ENCODE measurements around the gene HOXA9. TPM values are rescaled to one million over a fixed set of nuclear protein-coding genes. Genes with fewer than 3 reads are reported as not detected.

HOXA9 gene
- total RNA-seq, 1 experiment from 2014 or later, result 91.0 TPM

GRCh38 chr7:27194002-27194352 lies 28.6 kb upstream of the HOXA9 start (continued):
- TF ChIP-seq EZH2 (IDR thresholded peaks at IDR 0.05), result no peak

DNA sequence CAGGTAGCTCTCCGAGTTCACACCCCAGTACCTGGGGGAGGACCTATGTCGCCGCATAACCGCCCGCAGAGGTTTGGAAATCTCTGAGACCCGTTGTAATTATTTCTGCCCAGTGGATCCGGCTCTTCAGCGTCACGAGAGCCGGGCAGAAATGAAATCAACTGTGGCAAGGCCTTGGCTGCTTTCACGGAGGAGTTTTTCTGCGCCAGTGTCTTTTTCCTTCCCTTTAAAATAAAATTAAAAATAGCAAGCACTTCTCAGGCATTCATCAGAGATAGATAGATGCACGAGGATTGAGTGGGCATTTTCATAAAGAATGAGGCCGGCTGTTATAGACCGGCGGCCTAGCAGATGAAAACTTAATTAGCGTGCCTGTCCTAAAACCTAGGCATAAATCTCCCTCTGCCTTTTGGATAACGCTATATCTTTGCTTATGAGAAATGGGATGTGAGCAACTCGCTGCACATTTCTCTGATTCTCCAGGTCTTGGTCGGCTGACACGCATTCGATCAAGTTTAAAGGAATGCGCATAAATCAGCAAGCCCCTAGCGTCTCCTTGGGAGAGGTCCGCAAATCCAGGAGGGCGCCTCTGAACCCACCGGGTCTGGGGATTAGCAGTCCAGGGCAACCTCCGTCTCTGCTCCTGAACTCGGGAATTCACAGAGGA lies 28.1 kb upstream of the HOXA9 start:
- no peak overlapping the region for H2AFZ ChIP-seq (ENCODE audit: low read depth, low read length, poor library complexity, severe bottlenecking)
- RAD21 ChIA-PET (ENCODE audit: low non-redundant PET in 1 of 2, low total read pairs in 2 of 2, uncharacterized antibody in 2 of 2, unreplicated experiment in 2 of 2), result no interaction called here

More for the DNA sequence above, 28.1 kb upstream of the HOXA9 start:
- TF ChIP-seq FOSL1 (IDR thresholded peaks at IDR 0.05; ENCODE audit: low read depth) (no peak), CEBPB (IDR thresholded peaks at IDR 0.05; ENCODE audit: low read depth) (no peak), ZBTB33 (IDR thresholded peaks at IDR 0.05; ENCODE audit: extremely low read depth, insufficient replicate concordance, low read length) (no peak), CTCF (IDR thresholded peaks at IDR 0.05 in 2 of 3, conservative IDR thresholded peaks at IDR 0.05 in 1 of 3; ENCODE audit: borderline replicate concordance in 1 of 3, insufficient read depth in 1 of 3, low read depth in 2 of 3, low read length in 2 of 3) (no peak), POLR2A (IDR thresholded peaks at IDR 0.05; ENCODE audit: borderline replicate concordance, extremely low read depth, insufficient read depth, insufficient read length) (no peak), JUND (IDR thresholded peaks at IDR 0.05) (no peak), EGR1 (IDR thresholded peaks at IDR 0.05; ENCODE audit: low read depth) (no peak), SP1 (IDR thresholded peaks at IDR 0.05; ENCODE audit: low read depth) (no peak), SRF (IDR thresholded peaks at IDR 0.05; ENCODE audit: low read depth) (no peak), ZNF274 (IDR thresholded peaks at IDR 0.05; ENCODE audit: low read depth, low read length) (no peak), EZH2phosphoT487 (IDR thresholded peaks at IDR 0.05; ENCODE audit: borderline replicate concordance) (no peak), ZFX (IDR thresholded peaks at IDR 0.05) (no peak), TCF7L2 (IDR thresholded peaks at IDR 0.05; ENCODE audit: borderline replicate concordance, extremely low read depth, insufficient read depth, insufficient read length) (no peak)
- TF ChIP-seq, protein P1, sequence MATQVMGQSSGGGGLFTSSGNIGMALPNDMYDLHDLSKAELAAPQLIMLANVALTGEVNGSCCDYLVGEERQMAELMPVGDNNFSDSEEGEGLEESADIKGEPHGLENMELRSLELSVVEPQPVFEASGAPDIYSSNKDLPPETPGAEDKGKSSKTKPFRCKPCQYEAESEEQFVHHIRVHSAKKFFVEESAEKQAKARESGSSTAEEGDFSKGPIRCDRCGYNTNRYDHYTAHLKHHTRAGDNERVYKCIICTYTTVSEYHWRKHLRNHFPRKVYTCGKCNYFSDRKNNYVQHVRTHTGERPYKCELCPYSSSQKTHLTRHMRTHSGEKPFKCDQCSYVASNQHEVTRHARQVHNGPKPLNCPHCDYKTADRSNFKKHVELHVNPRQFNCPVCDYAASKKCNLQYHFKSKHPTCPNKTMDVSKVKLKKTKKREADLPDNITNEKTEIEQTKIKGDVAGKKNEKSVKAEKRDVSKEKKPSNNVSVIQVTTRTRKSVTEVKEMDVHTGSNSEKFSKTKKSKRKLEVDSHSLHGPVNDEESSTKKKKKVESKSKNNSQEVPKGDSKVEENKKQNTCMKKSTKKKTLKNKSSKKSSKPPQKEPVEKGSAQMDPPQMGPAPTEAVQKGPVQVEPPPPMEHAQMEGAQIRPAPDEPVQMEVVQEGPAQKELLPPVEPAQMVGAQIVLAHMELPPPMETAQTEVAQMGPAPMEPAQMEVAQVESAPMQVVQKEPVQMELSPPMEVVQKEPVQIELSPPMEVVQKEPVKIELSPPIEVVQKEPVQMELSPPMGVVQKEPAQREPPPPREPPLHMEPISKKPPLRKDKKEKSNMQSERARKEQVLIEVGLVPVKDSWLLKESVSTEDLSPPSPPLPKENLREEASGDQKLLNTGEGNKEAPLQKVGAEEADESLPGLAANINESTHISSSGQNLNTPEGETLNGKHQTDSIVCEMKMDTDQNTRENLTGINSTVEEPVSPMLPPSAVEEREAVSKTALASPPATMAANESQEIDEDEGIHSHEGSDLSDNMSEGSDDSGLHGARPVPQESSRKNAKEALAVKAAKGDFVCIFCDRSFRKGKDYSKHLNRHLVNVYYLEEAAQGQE (IDR thresholded peaks at IDR 0.05; ENCODE audit: low read depth), result no peak
- Histone ChIP-seq H3K9me2 (ENCODE audit: insufficient read depth) (no peaks in the 10 kb centered on the region), H3K27me3 (ENCODE audit: insufficient read depth, low read length) (no peaks in the 10 kb centered on the region), H3K9ac (ENCODE audit: low read length) (no peak overlapping the region), H3K4me3 (replicated peaks in 1 of 2; ENCODE audit: low read depth in 1 of 2, low read length in 2 of 2) (no peak overlapping the region), H3K36me3 (ENCODE audit: control insufficient read depth in 1 of 2, insufficient read depth in 2 of 2, low read length in 2 of 2) (no peaks in the 10 kb centered on the region), H4K20me1 (ENCODE audit: insufficient read depth) (no peaks in the 10 kb centered on the region), H3K9me3 (ENCODE audit: control insufficient read depth in 1 of 2, insufficient read depth in 1 of 2, low read depth in 1 of 2, low read length in 2 of 2) (no peaks in the 10 kb centered on the region), H3K4me1 (ENCODE audit: control insufficient read depth in 1 of 2, insufficient read depth in 2 of 2, low read length in 2 of 2) (peaks cover 0 to 4% of the 10 kb centered on the region in 2 experiments; a peak in 1 of 4 replicates), H3K27ac (ENCODE audit: low read depth, low read length) (no peak overlapping the region), H3K4me2 (ENCODE audit: low read length) (no peak overlapping the region), H3K79me2 (ENCODE audit: insufficient read depth, low read length) (no peaks in the 10 kb centered on the region)
- CTCF ChIA-PET, result no interaction called here
- intact Hi-C loops (cut with micrococcal nuclease), result loop anchor here (10.0 kb wide), 2 partner anchors 551 to 1431 kb away; partner anchors contain the start of gene TAX1BP1
- ATAC-seq (no peak), DNase-seq (ENCODE audit: low read depth, low spot score) (no peak)
- POLR2A ChIA-PET, result no interaction called here
- BruUV-seq (replicated peaks), result no TSS peak
